Left forelimb (tissue), 1 donor: ENCODE measurements around the gene SLC22A1.
"Not testable (repeated sequence)": the region's sequence is repeated elsewhere in the genome, so short reads cannot be mapped to it uniquely, and the experiment has no call there.

Experiments used
- DNase-seq: peaks from one replicate; pipeline ENCODE4 v3.0.0-alpha.2; 2018; ENCODE audit warnings: low spot score

Gene SLC22A1

DNA sequence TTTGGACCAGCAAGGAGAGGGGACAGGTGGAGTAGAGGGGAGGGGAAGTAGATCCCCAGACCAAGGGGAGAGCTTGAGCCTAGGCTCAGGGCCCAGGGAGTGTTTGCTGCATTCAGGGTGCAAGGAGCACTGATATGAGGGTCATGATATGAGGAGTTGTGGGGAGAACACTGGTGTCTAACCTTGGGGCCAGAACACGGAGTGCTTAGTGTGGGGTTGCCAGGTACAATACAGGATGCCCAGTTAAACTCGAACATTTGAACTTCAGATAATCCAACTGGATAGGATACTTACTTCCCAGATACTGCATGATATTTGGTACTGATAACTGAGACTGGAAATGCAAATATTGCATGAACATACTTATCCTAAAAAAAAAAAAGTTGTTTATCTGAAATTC, 2.4 kb downstream of the SLC22A1 start:
- DNase-seq: no peak

DNA sequence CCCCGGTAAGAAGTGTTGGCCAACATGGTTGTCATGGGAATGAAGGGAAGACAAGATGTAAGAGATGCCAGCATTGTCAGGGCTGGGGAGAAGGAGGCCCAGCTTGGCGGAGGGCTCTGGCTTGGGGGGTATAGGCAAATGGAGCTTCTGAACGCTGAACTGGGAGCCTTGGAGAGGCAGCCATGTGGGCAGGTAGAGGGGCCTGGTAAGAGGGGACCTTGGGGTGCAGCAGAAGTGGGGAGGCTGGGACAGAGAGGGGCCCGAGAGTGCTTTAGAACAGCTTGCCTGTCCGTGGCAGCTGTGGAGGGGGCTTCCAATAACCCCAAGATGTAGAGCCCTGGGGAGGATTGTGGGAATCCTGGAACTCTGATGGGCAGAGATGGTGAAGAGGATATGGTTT, 3.0 kb downstream of the SLC22A1 start:
- DNase-seq: no peak

DNA sequence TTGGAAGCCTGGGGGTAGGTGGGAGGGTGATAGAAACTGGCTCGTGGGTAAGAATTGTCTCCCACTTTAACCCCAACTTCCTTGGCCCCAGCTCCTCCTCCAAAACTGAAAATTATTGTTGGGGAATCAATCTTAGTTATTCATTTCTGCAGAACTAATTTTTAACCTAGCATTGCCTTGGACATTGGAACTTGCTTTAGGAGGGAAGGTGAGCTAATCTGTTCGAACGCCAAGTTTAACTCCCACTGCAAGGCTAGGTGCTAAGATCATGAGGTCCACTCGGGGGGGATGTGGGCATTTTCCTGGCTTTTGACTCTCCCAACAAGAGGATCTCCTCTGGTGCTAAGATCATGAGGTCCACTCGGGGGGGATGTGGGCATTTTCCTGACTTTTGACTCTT, 3.5 kb downstream of the SLC22A1 start:
- DNase-seq: not testable (repeated sequence)

DNA sequence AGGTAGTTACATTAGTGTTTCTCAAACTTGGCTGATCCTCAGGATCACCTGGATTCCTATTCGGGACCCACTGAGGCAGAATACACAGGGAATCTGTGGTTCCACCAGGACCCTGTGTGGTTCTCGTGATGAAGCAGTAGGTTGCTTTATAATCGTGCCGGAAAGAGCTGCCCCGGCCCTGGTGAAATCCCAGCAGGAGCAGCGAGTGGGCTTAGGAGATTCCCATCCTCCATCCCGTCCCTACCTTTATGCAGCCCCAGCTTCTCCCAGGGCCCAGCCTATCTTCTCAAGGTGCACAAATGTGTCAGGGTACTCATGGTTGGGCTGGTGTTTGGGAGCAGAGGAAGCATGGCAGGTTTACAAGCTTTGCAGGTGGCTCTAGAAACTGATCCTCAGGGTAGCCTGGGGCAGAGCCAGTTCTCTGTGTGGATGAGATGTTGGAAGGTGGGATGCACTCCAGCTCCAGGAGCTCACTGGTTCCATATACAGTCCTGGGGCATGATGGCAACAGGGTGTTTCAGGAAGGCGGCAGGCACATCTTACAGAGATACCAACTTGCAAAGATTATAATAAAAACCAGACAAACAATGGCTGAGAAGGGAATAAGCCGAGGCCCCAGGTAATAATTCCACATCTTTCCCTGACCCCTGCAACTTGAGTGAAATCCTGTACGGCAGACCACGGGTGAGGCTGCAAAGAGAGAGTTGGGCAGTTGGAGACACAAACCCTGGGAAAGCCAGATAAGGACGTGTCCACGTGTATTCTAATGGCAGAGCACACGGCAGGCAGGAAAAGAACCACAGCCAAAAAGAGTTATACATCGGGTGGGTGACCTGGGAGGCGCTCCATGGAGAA, 5.9 kb downstream of the SLC22A1 start:
- DNase-seq: no peak

DNA sequence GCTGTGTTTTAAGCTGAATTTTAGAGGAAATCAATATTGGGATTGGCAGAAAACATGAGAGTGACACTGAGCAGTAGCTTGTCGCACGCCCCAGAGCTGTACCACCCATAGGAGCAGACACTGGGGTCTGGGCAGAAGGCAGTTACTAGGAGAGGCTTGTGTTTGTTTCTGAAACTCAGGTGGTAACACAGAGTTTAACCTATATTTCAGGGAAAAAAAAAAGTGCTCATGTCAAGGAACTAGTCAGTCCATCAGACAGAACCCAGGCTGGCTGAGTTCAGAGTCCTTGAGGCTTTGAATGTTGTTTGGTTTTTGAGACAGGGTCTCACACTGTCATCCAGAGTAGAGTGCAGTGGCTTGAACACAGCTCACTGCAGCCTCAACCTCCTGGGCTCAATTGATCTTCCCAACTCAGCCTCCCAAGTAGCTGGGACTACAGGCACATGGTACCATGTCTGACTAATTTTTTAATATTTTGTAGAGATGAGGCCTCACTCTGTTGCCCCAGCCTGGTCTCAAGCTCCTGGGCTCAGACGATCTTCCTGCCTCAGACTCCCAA, 6.6 kb downstream of the SLC22A1 start:
- no peak for DNase-seq

DNA sequence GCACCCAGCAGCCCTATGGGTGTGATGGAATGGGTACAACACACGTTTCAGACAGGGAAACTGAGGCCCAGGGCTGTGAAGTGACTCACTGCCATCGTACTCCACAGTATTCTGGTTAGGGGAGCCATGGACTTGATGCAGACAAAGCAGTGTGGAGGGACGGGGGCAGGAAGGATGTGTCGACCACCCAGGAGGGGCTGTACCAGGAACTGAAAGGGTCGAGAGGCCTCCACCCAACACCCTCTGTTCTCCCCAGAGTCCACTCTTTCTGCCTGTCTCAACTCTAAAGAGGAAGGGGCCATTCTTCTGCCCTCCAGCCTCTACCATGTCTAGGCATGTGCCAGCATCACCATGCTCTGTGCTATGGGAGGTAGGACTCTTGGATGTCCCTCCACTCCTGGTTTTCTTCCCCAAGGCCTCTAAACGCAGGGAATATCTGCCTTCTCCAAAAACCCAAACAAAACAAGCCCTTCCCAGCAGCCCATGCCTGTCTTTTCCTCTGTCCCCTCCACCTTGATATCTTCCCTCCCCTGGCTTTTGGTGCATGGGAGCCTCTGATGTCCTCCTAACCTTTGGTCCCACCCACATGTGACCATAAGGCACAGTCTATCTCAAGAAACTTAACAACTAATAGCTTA, 7.4 kb downstream of the SLC22A1 start:
- no peak for DNase-seq

DNA sequence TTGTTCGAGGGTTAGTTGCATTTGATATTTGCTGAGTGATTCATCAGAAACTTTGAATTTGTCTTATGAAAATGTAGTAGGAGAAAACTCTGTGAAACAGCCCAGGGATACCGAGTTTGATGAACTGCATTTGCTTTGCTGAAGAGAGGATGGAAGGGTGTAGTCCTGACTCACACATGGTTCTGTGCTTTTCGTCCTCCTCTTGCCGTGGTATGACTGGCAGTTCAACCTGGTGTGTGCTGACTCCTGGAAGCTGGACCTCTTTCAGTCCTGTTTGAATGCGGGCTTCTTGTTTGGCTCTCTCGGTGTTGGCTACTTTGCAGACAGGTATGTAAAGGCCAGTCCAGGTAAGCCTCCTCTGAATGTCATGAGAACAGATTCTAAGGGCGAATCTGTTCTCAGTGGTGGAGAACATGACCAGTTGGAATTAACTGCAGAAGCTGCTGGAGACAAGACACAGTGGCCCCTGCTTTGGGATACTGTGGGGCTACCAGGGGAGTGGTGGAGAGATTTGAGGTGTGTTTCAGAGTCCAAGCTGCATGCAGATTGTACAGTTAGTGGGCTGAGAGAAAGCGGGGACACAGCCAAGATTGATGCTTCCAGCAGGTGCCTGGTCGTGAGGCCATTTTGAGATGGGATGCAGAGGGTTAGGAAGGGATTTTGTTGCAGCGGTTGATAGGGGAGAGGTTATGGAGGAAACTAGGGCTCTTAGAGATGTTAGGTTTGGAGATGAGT, 8.4 kb downstream of the SLC22A1 start:
- DNase-seq: no peak

DNA sequence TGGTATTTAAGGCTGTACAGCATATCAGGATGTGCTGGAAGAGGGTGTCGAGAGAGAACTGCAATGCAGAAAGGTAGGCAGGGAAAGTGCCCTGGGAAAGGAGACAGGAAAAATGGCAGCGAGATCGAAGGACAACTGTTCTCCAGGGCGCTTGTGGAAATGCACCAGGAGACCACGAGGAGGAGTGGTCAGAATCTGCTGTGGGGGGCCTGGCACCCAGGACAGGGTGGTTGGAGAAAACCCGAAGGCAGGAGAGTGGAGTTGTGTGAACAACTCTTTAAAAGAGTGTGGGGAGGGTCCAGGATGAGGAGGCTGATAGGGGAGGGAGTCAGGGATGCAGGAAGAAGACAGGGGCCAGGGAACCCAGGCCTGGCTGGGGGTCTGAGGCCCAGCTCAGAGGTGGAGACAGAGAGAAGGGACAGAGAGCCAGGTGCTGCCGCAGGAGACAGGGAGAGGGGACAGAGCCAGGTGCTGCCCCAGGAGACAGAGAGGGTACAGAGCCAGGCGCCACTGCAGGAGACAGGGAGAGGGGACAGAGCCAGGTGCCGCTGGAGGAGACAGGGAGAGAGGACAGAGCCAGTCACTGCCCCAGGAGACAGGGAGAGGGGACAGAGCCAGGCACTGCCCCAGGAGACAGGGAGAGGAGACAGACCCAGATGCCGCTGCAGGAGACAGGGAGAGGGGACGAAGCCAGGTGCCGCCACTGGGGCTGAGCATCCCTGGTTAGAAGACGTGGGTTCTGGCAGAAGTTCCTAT, 9.3 kb downstream of the SLC22A1 start:
- DNase-seq: no peak

DNA sequence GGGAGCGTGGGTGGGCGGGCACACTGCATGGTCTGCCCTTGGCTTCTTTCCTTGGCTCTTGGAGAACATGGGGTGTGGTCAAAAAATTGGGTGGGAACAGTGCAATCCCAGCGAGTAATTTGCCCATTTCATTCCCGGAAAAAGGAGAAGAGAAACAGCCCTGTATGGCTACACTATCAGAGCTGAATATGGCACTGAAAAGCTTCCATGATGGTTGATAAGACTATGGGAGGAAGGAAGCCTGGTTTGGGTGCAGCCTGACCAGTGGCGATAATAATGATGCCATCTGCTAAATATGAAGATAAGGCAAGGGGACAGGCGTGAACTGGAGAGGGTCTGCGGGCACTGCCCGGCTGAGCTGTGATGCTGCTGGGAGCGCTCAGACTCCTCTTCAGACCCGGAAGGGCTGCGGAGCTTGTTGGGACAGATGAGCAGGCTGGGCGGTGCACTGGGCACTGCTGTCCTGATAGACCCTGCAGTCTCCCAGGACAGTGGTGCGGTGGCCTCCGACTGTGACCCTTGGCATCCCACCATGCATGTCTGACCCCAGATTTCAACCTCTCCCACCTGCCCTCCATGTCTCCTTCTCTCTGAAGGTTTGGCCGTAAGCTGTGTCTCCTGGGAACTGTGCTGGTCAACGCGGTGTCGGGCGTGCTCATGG, 10.2 kb downstream of the SLC22A1 start:
- DNase-seq: no peak

DNA sequence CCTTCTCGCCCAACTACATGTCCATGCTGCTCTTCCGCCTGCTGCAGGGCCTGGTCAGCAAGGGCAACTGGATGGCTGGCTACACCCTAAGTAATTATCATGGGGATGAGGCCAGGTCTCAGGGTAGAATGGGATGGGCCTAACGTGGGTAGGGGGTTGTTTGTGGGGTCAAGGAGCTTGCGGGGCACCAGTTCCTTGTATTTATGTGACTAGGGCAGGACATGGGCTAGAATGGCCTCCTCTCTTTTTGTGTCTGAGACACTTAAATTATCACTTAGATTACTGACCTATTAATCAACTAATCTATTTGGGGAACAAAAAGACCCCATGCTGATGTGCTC, 10.7 kb downstream of the SLC22A1 start:
- DNase-seq: no peak

DNA sequence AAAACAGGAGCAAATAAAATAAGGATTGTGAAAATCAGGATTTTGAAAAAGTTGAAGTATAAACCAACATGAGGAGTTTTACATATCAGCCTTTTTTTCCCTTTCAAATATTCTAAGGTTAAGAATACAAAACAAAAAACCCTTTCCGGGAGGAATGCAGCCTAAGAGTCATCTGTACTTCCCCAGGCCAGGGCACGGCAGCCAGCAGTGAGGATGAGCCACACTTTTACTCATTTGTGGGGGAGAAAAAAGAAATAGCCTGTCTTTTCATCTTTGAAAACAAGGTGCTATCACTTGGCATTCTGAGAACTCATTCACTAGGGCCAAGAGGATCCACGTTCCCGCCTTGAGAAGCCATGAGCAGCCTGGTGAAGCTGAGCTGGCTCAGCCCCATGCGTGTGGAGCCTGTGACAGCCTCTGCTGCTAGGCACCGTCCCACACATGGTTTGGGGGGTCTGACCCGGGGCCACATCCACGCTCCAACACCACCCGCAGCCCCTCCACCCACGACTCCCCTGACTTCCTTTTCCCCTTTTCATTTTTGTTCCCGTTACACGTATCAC, 11.2 kb downstream of the SLC22A1 start:
- no peak for DNase-seq

DNA sequence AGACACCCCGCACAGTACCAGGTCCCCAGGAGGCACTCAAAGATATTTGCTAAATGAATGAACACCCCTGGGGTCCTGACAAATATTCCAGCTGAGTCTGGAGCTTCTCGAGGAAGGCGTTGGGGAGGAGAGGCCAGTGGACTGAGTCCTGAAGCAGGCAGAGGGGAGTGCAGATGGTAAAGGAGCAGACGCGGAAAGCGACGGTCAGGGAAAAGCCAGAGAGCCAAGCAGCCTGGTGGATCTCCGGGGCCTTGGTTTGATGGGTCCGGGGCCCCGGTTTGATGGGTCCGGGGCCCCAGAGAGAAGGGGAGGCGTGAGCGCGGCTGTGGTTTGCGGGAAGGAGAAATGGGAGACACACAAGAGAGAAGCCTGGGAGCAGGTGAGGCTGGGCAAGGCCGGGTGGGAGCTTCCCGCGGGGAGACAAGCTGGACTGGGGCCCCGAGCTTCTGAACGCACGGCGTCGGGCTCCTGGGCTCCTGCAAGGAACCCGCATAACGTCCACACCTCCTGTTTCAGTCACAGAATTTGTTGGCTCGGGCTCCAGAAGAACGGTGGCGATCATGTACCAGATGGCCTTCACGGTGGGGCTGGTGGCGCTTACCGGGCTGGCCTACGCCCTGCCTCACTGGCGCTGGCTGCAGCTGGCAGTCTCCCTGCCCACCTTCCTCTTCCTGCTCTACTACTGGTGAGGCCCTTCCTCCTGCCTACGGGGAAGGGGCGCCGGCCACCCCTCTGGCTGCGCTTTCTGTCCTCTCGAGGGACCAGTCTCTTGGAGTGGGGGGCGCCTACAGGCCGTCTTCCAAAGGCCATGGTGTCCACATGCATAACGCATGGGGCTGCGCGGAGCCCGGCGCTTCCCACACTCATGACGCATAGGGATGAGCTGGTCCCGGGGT, 12.1 kb downstream of the SLC22A1 start:
- no peak for DNase-seq

DNA sequence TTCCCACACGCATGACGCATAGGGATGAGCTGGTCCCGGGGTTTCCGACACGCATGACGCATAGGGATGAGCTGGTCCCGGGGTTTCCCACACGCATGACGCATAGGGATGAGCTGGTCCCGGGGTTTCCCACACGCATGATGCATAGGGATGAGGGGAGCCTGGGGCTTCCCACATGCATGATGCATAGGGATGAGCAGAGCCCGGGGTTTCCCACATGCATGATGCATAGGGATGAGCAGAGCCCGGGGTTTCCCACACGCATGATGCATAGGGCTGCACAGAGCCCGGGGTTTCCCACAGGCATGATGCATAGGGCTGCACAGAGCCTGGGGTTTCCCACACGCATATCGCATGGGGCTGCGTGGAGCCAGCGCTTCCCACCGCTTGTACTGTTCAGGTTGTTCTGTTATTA, 12.7 kb downstream of the SLC22A1 start:
- DNase-seq: not testable (repeated sequence)

DNA sequence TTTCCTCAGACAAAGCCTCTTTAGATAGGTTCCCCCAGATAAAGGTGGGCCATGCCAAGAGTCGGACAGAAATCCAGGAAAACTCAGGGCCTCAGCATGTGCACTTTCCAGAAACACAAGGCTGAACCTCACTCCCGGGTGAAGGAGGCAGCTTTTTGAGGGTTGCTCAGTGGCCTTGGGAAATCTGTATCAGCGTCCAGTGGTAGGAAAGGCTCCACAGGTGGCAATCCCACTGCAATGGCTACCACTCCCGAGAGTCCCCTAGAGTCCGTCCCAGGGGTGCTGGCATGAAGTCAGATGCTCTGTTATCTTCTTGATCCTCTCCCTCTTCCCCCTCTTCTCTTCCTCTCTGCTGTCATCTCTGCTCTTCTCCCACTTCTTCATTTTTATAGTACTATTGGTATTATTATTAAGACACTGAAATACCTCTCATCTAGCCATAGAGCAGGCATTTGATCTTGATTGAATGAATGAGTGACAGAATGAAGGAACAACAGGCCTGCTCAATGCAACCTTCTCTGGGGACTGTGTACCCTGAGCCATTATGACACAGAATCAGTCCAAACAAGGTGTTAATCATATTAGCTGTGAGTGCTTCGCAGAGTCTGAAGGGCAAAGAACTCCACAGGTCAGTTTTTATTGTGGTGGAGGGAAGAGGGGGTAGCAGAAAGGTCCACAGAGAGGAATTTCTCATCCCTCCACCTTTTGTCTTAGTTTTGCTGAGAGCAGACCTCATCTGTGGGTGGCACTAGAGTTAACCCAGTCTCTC, 13.3 kb downstream of the SLC22A1 start:
- DNase-seq: no peak

DNA sequence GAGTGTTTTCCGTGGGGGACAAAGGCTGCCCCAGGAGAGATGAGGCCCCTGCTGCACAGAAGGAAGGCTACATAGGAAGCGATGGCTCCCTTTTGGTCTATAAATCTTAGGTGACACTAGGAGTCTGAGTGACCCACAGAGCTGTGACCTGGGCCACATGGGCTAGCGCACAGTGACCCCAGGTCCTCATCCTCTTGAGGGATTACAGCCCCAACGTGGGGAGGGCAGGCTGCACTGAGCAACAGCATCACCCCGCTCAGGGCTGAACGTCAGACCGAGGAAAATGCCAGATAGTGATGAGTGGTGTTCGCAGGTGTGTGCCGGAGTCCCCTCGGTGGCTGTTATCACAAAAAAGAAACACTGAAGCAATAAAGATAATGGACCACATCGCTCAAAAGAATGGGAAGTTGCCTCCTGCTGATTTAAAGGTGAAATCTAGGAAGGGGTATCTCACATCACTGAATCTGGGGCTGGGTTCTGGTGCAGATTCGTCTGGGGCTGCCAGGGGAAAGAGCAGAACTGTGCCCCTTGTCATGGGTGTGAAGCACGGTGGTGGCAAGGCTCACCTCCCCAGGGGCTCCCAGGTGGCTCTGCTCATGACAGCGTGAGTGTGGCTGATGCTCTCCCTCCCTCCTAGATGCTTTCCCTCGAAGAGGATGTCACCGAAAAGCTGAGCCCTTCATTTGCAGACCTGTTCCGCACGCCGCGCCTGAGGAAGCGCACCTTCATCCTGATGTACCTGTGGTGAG, 14.5 kb downstream of the SLC22A1 start:
- no peak for DNase-seq

DNA sequence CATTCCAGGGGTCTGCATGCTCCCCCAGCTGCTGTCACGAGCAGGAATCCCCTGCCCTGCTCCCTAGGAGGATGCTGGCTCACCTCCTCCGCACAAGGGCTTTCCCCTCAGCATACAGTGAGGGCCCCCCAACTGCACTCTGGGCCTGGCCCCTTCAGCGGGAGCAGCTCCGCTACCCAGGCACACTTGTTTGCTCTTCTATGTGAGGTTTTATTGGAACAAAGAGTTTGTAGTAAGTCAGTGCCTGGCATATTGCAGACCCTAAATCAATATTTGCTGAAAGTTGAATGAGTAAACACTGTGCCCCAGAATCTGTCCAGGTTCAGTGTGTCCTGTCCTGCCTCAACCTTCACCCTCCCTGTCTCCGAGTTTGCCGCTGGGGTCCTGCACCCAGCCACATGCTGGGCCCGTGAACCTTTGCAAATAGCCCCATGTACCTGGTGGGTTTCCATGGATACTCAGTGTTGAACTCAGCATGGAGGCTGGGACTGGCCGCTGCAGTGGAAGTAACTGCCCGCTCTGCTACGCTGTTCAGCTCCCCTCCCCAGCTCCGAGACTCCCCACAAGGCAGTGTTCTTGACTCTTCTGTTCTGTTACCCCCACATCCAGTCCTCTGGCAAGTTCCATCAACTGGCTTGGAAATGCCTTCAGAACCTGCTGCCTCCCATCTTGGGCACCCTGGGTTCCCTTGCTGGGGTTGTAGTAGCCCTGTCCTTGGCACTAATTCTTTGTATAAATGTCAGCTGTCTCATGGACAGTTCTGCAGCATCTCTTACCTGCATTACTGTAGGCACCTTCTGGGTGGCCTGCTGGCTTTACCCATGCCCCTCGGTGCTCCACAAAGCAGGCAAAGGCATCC, 15.7 kb downstream of the SLC22A1 start:
- DNase-seq: no peak

DNA sequence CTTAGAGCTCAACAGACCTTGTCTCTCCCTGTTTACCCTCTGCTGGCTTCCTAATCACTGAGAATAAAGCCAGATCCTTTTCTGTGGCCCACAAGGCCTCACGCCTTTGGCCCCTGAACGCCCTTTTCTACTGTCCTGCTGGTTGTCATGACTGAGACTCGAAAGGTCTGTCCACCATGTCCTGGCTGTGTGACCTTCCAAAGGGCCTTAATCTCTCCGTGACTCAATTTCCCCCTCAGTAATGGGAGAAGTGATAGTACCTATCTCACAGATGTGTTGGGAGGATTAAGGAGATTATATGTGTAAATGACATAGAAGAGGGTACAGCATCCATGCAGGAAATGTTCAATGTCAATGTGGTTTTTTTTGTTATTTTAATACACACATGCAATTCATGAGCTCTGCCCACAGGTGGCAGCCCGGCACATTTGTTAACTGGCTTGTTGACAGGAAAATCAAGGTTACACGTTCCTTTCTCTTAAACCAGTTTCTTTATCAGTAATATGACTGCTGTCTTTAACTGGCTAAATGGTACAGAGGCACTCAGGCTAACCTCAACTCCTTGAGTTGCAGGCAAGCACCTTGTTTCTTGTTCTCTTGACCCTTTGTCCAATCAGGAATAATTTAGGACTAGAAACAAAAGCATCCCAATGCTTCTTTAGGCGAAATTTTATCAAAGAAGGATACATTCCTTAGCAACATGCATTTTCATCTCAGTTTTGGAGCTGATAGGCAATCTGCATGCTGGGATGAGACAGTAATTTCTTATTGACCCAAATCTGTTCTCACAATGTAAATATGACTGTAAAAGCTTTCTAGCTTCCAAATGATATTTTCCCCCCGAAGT, 16.6 kb downstream of the SLC22A1 start:
- no peak for DNase-seq
